ENCODE measurements around the gene RNF115. TPM values are rescaled to one million over a fixed set of nuclear protein-coding genes. Genes with fewer than 3 reads are reported as not detected.
"Not testable (repeated sequence)": the region's sequence is repeated elsewhere in the genome, so short reads cannot be mapped to it uniquely, and the experiment has no call there.

Gene RNF115
- total RNA-seq, 1 experiment from 2014 or later, result 15.2 TPM

DNA sequence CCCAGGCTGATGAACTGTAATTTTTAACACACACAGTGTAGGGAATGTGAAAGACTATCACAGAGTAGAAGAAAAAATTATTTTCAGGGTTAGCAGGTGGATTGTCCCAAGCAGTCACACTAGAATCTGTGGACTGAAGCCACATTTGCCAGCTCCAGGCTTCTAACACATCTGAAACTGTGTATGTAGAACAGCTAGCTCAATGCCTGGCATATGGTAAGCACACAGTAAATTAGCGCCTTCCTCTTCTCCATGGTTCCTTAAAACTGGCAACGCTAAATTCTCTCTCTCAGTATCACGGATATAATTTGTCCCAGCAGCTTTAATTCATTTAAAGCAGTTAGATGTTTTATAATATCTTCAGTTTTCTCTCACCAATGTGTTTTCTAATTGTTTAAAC, 19.1 kb upstream of the RNF115 start:
- Histone ChIP-seq H3K9ac (ENCODE audit: low read length) (no peak overlapping the region), H3K4me3 (ENCODE audit: low read length) (no peak overlapping the region), H3K9me2 (replicated peaks; ENCODE audit: low read length) (no peaks in the 10 kb centered on the region), H3F3A (ENCODE audit: low read length, unreplicated experiment) (no peaks in the 10 kb centered on the region), H3K4me2 (ENCODE audit: low read length) (no peak overlapping the region), H3K27me3 (ENCODE audit: low read length) (no peaks in the 10 kb centered on the region), H3K36me3 (ENCODE audit: low read depth, low read length) (peaks cover 40% of the 10 kb centered on the region), H3K4me1 (ENCODE audit: insufficient read depth, low read length) (peaks cover 5% of the 10 kb centered on the region; the same call in 1 of the 2 replicates), H2AFZ (ENCODE audit: low read length) (no peak overlapping the region), H3K79me2 (ENCODE audit: low read length) (no peaks in the 10 kb centered on the region), H4K20me1 (ENCODE audit: low read length) (no peaks in the 10 kb centered on the region), H3K9me3 (ENCODE audit: low read length) (no peaks in the 10 kb centered on the region), H3K27ac (ENCODE audit: low read length) (no peak overlapping the region)
- no peak for ATAC-seq
- DNase-seq, result no peak
- no TSS peak for BruUV-seq (replicated peaks)
- POLR2A ChIA-PET (ENCODE audit: unreplicated experiment), result interaction anchor here (0.5 kb wide), 1 partner anchor 16 kb away, joined by 8 read pairs; no protein-coding TSS in a partner anchor
- intact Hi-C loops (cut with micrococcal nuclease), result no loop called here
- CTCF ChIA-PET, result no interaction called here
- TF ChIP-seq EZH2 (IDR thresholded peaks at IDR 0.05; ENCODE audit: low read length, unreplicated experiment) (no peak), EZH2phosphoT487 (IDR thresholded peaks at IDR 0.05; ENCODE audit: borderline replicate concordance, low read length) (no peak)
- TF ChIP-seq, protein P1, sequence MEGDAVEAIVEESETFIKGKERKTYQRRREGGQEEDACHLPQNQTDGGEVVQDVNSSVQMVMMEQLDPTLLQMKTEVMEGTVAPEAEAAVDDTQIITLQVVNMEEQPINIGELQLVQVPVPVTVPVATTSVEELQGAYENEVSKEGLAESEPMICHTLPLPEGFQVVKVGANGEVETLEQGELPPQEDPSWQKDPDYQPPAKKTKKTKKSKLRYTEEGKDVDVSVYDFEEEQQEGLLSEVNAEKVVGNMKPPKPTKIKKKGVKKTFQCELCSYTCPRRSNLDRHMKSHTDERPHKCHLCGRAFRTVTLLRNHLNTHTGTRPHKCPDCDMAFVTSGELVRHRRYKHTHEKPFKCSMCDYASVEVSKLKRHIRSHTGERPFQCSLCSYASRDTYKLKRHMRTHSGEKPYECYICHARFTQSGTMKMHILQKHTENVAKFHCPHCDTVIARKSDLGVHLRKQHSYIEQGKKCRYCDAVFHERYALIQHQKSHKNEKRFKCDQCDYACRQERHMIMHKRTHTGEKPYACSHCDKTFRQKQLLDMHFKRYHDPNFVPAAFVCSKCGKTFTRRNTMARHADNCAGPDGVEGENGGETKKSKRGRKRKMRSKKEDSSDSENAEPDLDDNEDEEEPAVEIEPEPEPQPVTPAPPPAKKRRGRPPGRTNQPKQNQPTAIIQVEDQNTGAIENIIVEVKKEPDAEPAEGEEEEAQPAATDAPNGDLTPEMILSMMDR (conservative IDR thresholded peaks at IDR 0.05; ENCODE audit: low read depth, low read length), result no peak

DNA sequence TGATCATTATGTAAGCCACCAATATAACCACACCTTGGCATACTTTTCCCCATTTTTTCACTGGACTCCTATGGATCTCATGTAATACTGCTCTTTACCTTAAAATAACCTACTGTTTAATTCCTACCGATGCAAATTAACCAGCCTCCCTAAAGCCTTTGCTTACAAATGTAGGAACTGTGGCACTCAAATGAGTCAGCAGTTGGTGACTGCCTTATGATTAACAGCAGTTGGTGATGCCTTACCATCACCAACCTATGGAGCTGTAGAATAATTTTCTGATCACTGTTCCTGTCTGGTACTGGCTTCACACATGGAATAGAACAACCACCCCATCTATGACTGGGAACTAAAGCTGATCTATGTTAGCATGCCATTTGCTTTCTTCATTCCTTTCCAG, 13.8 kb upstream of the RNF115 start:
- POLR2A ChIA-PET (ENCODE audit: unreplicated experiment), result no interaction called here
- ATAC-seq, result peak; percentile 76

DNA sequence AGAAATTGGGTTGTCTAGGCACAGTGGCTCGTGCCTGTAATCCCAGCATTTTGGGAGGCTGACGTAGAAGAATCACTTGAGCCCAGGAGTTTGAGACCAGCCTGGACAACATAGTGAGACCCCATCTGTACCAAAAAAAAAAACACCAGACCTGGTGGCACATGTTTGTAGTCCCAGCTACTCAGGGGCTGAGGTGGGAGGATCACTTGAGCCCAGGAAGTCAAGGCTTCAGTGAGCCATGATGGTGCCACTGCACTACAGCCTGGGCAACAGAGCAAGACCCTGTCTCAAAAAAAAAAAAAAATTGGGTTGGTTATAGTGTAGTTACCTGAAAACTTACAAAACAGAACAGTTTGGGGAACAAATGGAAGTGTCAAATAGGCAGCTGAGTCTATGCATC, 6.9 kb upstream of the RNF115 start:
- CTCF ChIA-PET; intact Hi-C loops (cut with micrococcal nuclease); H3K9me3 ChIP-seq (ENCODE audit: low read length); H2AFZ ChIP-seq (ENCODE audit: low read length); H3K27me3 ChIP-seq (ENCODE audit: low read length); H3K4me2 ChIP-seq (ENCODE audit: low read length); ATAC-seq; H3K9me2 ChIP-seq (replicated peaks; ENCODE audit: low read length); BruUV-seq (replicated peaks); DNase-seq; H3K9ac ChIP-seq (ENCODE audit: low read length); POLR2A ChIA-PET (ENCODE audit: unreplicated experiment); H3F3A ChIP-seq (ENCODE audit: low read length, unreplicated experiment); H3K4me3 ChIP-seq (ENCODE audit: low read length); H3K4me1 ChIP-seq (ENCODE audit: insufficient read depth, low read length); H3K27ac ChIP-seq (ENCODE audit: low read length); H4K20me1 ChIP-seq (ENCODE audit: low read length): not testable (repeated sequence)
- Histone ChIP-seq H3K36me3 (ENCODE audit: low read depth, low read length) (peaks cover 66% of the 10 kb centered on the region), H3K79me2 (ENCODE audit: low read length) (peaks cover 12% of the 10 kb centered on the region)

More for the DNA sequence above, 13.8 kb upstream of the RNF115 start:
- Histone ChIP-seq H4K20me1 (ENCODE audit: low read length) (no peaks in the 10 kb centered on the region), H3K4me1 (ENCODE audit: insufficient read depth, low read length) (no peaks in the 10 kb centered on the region), H3K27me3 (ENCODE audit: low read length) (no peaks in the 10 kb centered on the region), H3K9me2 (replicated peaks; ENCODE audit: low read length) (no peaks in the 10 kb centered on the region), H3K4me2 (ENCODE audit: low read length) (no peak overlapping the region), H3K27ac (ENCODE audit: low read length) (no peak overlapping the region), H3K9me3 (ENCODE audit: low read length) (no peaks in the 10 kb centered on the region), H3K4me3 (ENCODE audit: low read length) (no peak overlapping the region), H3K79me2 (ENCODE audit: low read length) (no peaks in the 10 kb centered on the region), H2AFZ (ENCODE audit: low read length) (no peak overlapping the region), H3F3A (ENCODE audit: low read length, unreplicated experiment) (no peaks in the 10 kb centered on the region), H3K36me3 (ENCODE audit: low read depth, low read length) (peaks cover 67% of the 10 kb centered on the region), H3K9ac (ENCODE audit: low read length) (no peak overlapping the region)
- CTCF ChIA-PET, result no interaction called here
- peak; percentile 42 for DNase-seq
- intact Hi-C loops (cut with micrococcal nuclease), result no loop called here
- no TSS peak for BruUV-seq (replicated peaks)
- no peak for TF ChIP-seq EZH2phosphoT487 (IDR thresholded peaks at IDR 0.05; ENCODE audit: borderline replicate concordance, low read length)
- TF ChIP-seq, protein P1 (conservative IDR thresholded peaks at IDR 0.05; ENCODE audit: low read depth, low read length), result no peak
- TF ChIP-seq EZH2 (IDR thresholded peaks at IDR 0.05; ENCODE audit: low read length, unreplicated experiment), result no peak

Data from PC-3 (cell line).